ENCODE results near the gene GNG8.

- no peak for TF ChIP-seq POLR2AphosphoS5 (IDR thresholded peaks at IDR 0.05; ENCODE audit: low read depth, low read length)
- no peak for TF ChIP-seq POLR2A (IDR thresholded peaks at IDR 0.05; ENCODE audit: low read depth, low read length)
- no peak for TF ChIP-seq TAF1 (IDR thresholded peaks at IDR 0.05; ENCODE audit: borderline replicate concordance, low read depth, low read length)
Measured at GRCh38 chr19:46608178-46608577, 27.8 kb downstream of the GNG8 start.

All from GM12892 (cell line).